Activated B cell treated with CpG ODN at 0.5 μM for 24 hours (primary cell): Measurements from ENCODE around the gene RAD23B. TPM values are rescaled to one million over a fixed set of nuclear protein-coding genes. Genes with fewer than 3 reads are reported as not detected.

Source experiments
- ATAC-seq: fragments of 200-7000 bp; cut with Tn5 transposase; one replicate; pipeline ENCODE4 v1.10.0; 2021; ENCODE audit warnings: low read depth, mild to moderate bottlenecking, moderate library complexity
- CTCF ChIA-PET: fragments of 350-600 bp; sonication (Branson Sonifier 250); formaldehyde crosslinking; loops from one replicate; lab custom pipeline; 2021; ENCODE audit warnings: antibody characterized with exemption; lab: Charles Lee
- POLR2A ChIA-PET: fragments of 350-600 bp; sonication (Branson Sonifier 250); formaldehyde crosslinking; loops from one replicate; lab custom pipeline; 2021; ENCODE audit warnings: antibody characterized with exemption; lab: Charles Lee
- DNase-seq: peaks from one replicate; pipeline ENCODE4 v3.0.0; 2022
- H3K27ac Mint-ChIP-seq: one replicate; pipeline ENCODE4 v1.8.0; 2020; ENCODE audit warnings: mixed read lengths
- H3K27me3 Mint-ChIP-seq: one replicate; pipeline ENCODE4 v1.8.0; 2021; ENCODE audit warnings: mixed read lengths
- H3K36me3 Mint-ChIP-seq: one replicate; pipeline ENCODE4 v1.8.0; 2021; ENCODE audit warnings: low read depth, mixed read lengths
- H3K4me1 Mint-ChIP-seq: one replicate; pipeline ENCODE4 v1.8.0; 2021; ENCODE audit warnings: mixed read lengths
- H3K4me3 Mint-ChIP-seq: one replicate; pipeline ENCODE4 v1.8.0; 2020; ENCODE audit warnings: mild to moderate bottlenecking, mixed read lengths
- H3K9me3 Mint-ChIP-seq: one replicate; pipeline ENCODE4 v1.8.0; 2020; ENCODE audit warnings: mixed read lengths
- CTCF ChIP-seq: fragments of 200-600 bp; IDR thresholded peaks from one replicate; pipeline ENCODE4 v1.8.0; 2022; ENCODE audit warnings: antibody characterized with exemption, mild to moderate bottlenecking
- intact Hi-C: fragments of 100-400 bp; cut with micrococcal nuclease; formaldehyde crosslinking; loops from one replicate; pipeline ENCODE4 v1.15.1; 2024
- total RNA-seq: library from RNA; stranded (reverse); gene quantifications from 2 replicates; pipeline ENCODE4 v1.2.3, GENCODE V29; 2022

RAD23B gene
- total RNA-seq, 1 donor from 2014 or later, result 75.3 TPM

DNA sequence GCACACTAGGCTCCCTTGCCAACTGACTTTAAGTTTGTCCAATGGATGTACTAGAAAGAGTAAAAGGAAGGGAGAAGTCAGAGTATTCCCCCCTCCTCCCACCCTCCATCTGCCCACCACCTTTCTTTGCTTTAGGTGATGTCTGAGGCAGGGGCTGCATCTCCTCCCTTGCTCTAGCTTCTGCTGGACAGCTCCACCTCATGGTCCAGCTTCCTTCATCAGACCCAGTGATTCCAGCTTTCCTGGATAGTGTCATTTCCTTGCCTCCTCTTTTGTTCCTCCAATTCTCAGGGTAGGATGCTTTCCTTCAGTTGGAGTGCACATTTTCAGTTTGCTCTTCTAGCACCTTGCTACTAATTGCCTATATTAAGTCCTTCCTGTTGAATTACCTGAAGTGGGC lies 67.4 kb downstream of the RAD23B start:
- Mint-ChIP-seq H3K36me3 (no peaks in the 10 kb centered on the region), H3K4me1 (no peaks in the 10 kb centered on the region), H3K4me3 (no peak overlapping the region), H3K27ac (no peak overlapping the region), H3K27me3 (peaks cover 3% of the 10 kb centered on the region), H3K9me3 (peaks cover 6% of the 10 kb centered on the region)
- ChIA-PET POLR2A (no interaction called here), CTCF (interaction anchor here (1.3 to 1.8 kb wide), 2 partner anchors 9 to 10 kb away, joined by 4 to 9 read pairs; no protein-coding TSS in a partner anchor)
- no peak for ATAC-seq
- DNase-seq, result no peak
- TF ChIP-seq CTCF, result no peak
- intact Hi-C loops, result no loop called here

- intact Hi-C loops, result no loop called here
- no peak overlapping the region for H3K4me3 Mint-ChIP-seq
- H3K9me3 Mint-ChIP-seq, result peaks cover 6% of the 10 kb centered on the region
- peaks cover 3% of the 10 kb centered on the region for H3K27me3 Mint-ChIP-seq
- ChIA-PET CTCF (interaction anchor here (1.3 to 3.0 kb wide), 2 partner anchors 10 kb away, joined by 4 to 14 read pairs; no protein-coding TSS in a partner anchor), POLR2A (no interaction called here)
- no peak overlapping the region for H3K27ac Mint-ChIP-seq
- H3K4me1 Mint-ChIP-seq, result no peaks in the 10 kb centered on the region
- ATAC-seq, result no peak
- H3K36me3 Mint-ChIP-seq, result no peaks in the 10 kb centered on the region
- DNase-seq, result no peak
- TF ChIP-seq CTCF, result no peak
Observed at GRCh38 chr9:107351382-107352045, 68.4 kb downstream of the RAD23B start.

- DNase-seq (no peak), ATAC-seq (no peak)
- intact Hi-C loops, result no loop called here
- ChIA-PET CTCF (no interaction called here), POLR2A (no interaction called here)
- no peaks in the 10 kb centered on the region for H3K4me1 Mint-ChIP-seq
- H3K36me3 Mint-ChIP-seq, result no peaks in the 10 kb centered on the region
- H3K9me3 Mint-ChIP-seq, result peaks cover 6% of the 10 kb centered on the region
- peaks cover 3% of the 10 kb centered on the region for H3K27me3 Mint-ChIP-seq
- H3K27ac Mint-ChIP-seq, result no peak overlapping the region
- TF ChIP-seq CTCF, result no peak
- no peak overlapping the region for H3K4me3 Mint-ChIP-seq
Observed at GRCh38 chr9:107355394-107355793, 72.3 kb downstream of the RAD23B start.

GRCh38 chr9:107358986-107359385 lies 75.9 kb downstream of the RAD23B start:
- TF ChIP-seq CTCF, result no peak
- Mint-ChIP-seq H3K9me3 (no peaks in the 10 kb centered on the region), H3K27me3 (no peaks in the 10 kb centered on the region), H3K4me1 (no peaks in the 10 kb centered on the region), H3K4me3 (no peak overlapping the region), H3K36me3 (no peaks in the 10 kb centered on the region), H3K27ac (no peak overlapping the region)
- POLR2A ChIA-PET, result no interaction called here
- CTCF ChIA-PET, result no interaction called here
- intact Hi-C loops, result no loop called here
- ATAC-seq (no peak), DNase-seq (no peak)

DNA sequence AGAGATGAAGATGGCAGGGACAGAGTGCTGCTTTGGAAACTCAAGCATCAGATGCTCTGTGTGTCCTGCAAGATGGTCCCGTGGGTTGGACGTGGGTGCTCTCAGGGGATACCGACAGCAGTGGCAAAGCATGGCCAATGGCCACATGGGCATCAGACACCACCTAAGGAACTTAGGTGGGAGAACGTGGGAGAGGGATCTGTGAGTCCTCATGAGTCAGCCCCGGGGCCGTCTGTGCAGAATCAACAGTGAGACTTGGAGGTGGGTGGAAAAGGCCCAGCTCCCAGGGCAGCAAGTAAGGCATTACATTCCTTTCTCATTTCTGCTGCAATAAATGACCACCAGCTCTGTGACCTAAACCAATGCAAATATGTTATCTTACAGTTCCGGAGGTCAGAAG lies 77.0 kb downstream of the RAD23B start:
- TF ChIP-seq CTCF, result no peak
- no peaks in the 10 kb centered on the region for H3K9me3 Mint-ChIP-seq
- CTCF ChIA-PET, result no interaction called here
- ATAC-seq (no peak), DNase-seq (no peak)
- H3K4me1 Mint-ChIP-seq, result no peaks in the 10 kb centered on the region
- POLR2A ChIA-PET, result no interaction called here
- no peak overlapping the region for H3K27ac Mint-ChIP-seq
- H3K4me3 Mint-ChIP-seq, result no peak overlapping the region
- no peaks in the 10 kb centered on the region for H3K36me3 Mint-ChIP-seq
- H3K27me3 Mint-ChIP-seq, result peaks cover 5% of the 10 kb centered on the region
- intact Hi-C loops, result no loop called here
